Trophoblast cell (in vitro differentiated cells and primary cell): Measurements from ENCODE around the gene SLC10A1.
"Not testable (repeated sequence)": the region's sequence is repeated elsewhere in the genome, so short reads cannot be mapped to it uniquely, and the experiment has no call there.

ENCODE experiments used
- DNase-seq, 2 donors: peaks; one replicate each; pipeline ENCODE4 v3.0.0-alpha.2; 2016
- H2AFZ ChIP-seq: 2 replicates; pipeline ENCODE4 v1.6.1; 2013; ENCODE audit warnings: low read length, moderate library complexity, mild to moderate bottlenecking; ENCODE audit not compliant: insufficient read depth, poor library complexity
- H2AK5ac ChIP-seq: 2 replicates; pipeline ENCODE4 v1.6.1; 2013; ENCODE audit warnings: mild to moderate bottlenecking, low read length
- H2BK120ac ChIP-seq: 2 replicates; pipeline ENCODE4 v1.6.1; 2013; ENCODE audit warnings: low read length, mild to moderate bottlenecking, moderate library complexity; ENCODE audit not compliant: insufficient read depth, poor library complexity
- H2BK12ac ChIP-seq: 2 replicates; pipeline ENCODE4 v1.6.1; 2013; ENCODE audit warnings: mild to moderate bottlenecking, low read length, moderate library complexity
- H2BK5ac ChIP-seq: 2 replicates; pipeline ENCODE4 v1.6.1; 2013; ENCODE audit warnings: low read length, low read depth, moderate library complexity, mild to moderate bottlenecking; ENCODE audit not compliant: poor library complexity
- H3K14ac ChIP-seq: 2 replicates; pipeline ENCODE4 v1.6.1; 2013; ENCODE audit warnings: mild to moderate bottlenecking, low read length
- H3K18ac ChIP-seq: 2 replicates; pipeline ENCODE4 v1.6.1; 2013; ENCODE audit warnings: mild to moderate bottlenecking, low read length
- H3K23ac ChIP-seq: 2 replicates; pipeline ENCODE4 v1.6.1; 2013; ENCODE audit warnings: low read length
- H3K27ac ChIP-seq: 2 replicates; pipeline ENCODE4 v1.5.1; 2013; ENCODE audit warnings: low read depth, mild to moderate bottlenecking, inconsistent platforms, low read length, moderate library complexity
- H3K27me3 ChIP-seq: 2 replicates; pipeline ENCODE4 v1.6.1; 2013; ENCODE audit warnings: inconsistent platforms, mild to moderate bottlenecking, low read length, moderate library complexity; ENCODE audit not compliant: insufficient read depth
- H3K36me3 ChIP-seq, 2 experiments: 1 replicate in 1 of 2; 2 replicates in 1 of 2; pipeline ENCODE4 v1.6.1; 2013; ENCODE audit warnings: low read length in 2 of 2, mild to moderate bottlenecking in 2 of 2, moderate library complexity in 1 of 2; ENCODE audit not compliant: insufficient read depth in 2 of 2, control insufficient read depth in 1 of 2
- H3K4ac ChIP-seq: 2 replicates; pipeline ENCODE4 v1.6.1; 2013; ENCODE audit warnings: low read depth, mild to moderate bottlenecking, low read length, moderate library complexity
- H3K4me1 ChIP-seq, 2 experiments: 1 replicate in 1 of 2; 2 replicates in 1 of 2; pipeline ENCODE4 v1.6.1; 2013; ENCODE audit warnings: low read length in 2 of 2, mild to moderate bottlenecking in 2 of 2, moderate library complexity in 1 of 2; ENCODE audit not compliant: insufficient read depth in 2 of 2, control insufficient read depth in 1 of 2
- H3K4me2 ChIP-seq: 2 replicates; pipeline ENCODE4 v1.6.1; 2013; ENCODE audit warnings: inconsistent platforms, mild to moderate bottlenecking, low read length, moderate library complexity
- H3K4me3 ChIP-seq: 2 replicates; pipeline ENCODE4 v1.5.1; 2013; ENCODE audit warnings: mild to moderate bottlenecking, low read depth, low read length, inconsistent platforms
- H3K79me1 ChIP-seq: one replicate; pipeline ENCODE4 v1.6.1; 2013; ENCODE audit warnings: low read length
- H3K79me2 ChIP-seq: 2 replicates; pipeline ENCODE4 v1.6.1; 2013; ENCODE audit warnings: low read length, mild to moderate bottlenecking; ENCODE audit not compliant: control insufficient read depth, insufficient read depth, poor library complexity
- H3K9ac ChIP-seq: 2 replicates; pipeline ENCODE4 v1.6.1; 2013; ENCODE audit warnings: mild to moderate bottlenecking, low read length
- H3K9me3 ChIP-seq: 2 replicates; pipeline ENCODE4 v1.6.1; 2013; ENCODE audit warnings: low read depth, mild to moderate bottlenecking, control low read depth, inconsistent platforms, low read length; ENCODE audit not compliant: insufficient read depth
- H4K12ac ChIP-seq: 2 replicates; pipeline ENCODE4 v1.6.1; 2013; ENCODE audit warnings: low read depth, mild to moderate bottlenecking, low read length, moderate library complexity
- H4K8ac ChIP-seq: 2 replicates; pipeline ENCODE4 v1.6.1; 2013; ENCODE audit warnings: low read depth, mild to moderate bottlenecking, low read length, moderate library complexity
- H4K91ac ChIP-seq: one replicate; pipeline ENCODE4 v1.6.1; 2013; ENCODE audit warnings: low read depth, mild to moderate bottlenecking, low read length, moderate library complexity
- WGBS: extraction: QIAGEN DNeasy Blood & Tissue Kit; methylation state at CpG from one replicate; pipeline ENCODE4 v1.1.7; 2013; ENCODE audit warnings: missing lambda C conversion rate; ENCODE audit not compliant: insufficient read length, insufficient coverage; ENCODE audit errors: extremely low coverage; 5-methylcytosine and 5-hydroxymethylcytosine counted together

SLC10A1 gene

DNA sequence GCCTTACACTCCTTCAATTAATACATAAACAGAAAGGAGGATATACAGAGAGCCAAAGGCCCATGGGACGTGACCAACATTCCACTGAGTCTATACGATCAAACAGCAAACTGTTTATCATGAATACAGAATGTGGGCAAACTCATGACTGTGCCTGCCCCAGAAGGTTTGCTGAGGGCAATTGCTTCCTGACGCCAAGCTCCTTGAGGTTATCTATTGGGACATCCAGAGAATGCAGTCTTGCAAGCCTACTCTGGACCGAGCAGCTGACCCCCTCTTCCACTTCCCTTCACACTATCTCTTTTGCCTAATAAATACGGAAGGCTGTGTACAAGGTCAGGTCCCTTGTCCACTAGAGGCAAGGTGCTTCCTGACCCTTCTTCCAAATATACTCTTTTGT lies 18.5 kb upstream of the SLC10A1 start:
- H2AFZ ChIP-seq = no peak overlapping the region
- no peak overlapping the region for H2BK5ac ChIP-seq
- DNase-seq = peak; percentile 86 to 93
- H3K9me3 ChIP-seq = no peaks in the 10 kb centered on the region
- H3K4me1 ChIP-seq = peaks cover 3 to 12% of the 10 kb centered on the region in 2 experiments
- no peak overlapping the region for H3K4me2 ChIP-seq
- no peak overlapping the region for H4K8ac ChIP-seq
- H3K79me1 ChIP-seq = peaks cover 9% of the 10 kb centered on the region
- H3K4ac ChIP-seq = no peak overlapping the region
- no peak overlapping the region for H4K12ac ChIP-seq
- H3K23ac ChIP-seq = no peak overlapping the region
- no peak overlapping the region for H2BK120ac ChIP-seq
- no peak overlapping the region for H2AK5ac ChIP-seq
- no peak overlapping the region for H2BK12ac ChIP-seq
- H3K36me3 ChIP-seq = no peaks in the 10 kb centered on the region
- no peak overlapping the region for H3K18ac ChIP-seq
- H3K14ac ChIP-seq = no peak overlapping the region
- no CpG with 5 or more reads among the region's 5 CpGs for WGBS
- H3K4me3 ChIP-seq = no peak overlapping the region
- no peak overlapping the region for H3K9ac ChIP-seq
- H3K27ac ChIP-seq = peak overlapping the region; percentile 2
- no peaks in the 10 kb centered on the region for H3K27me3 ChIP-seq
- H4K91ac ChIP-seq = no peak overlapping the region
- no peaks in the 10 kb centered on the region for H3K79me2 ChIP-seq

DNA sequence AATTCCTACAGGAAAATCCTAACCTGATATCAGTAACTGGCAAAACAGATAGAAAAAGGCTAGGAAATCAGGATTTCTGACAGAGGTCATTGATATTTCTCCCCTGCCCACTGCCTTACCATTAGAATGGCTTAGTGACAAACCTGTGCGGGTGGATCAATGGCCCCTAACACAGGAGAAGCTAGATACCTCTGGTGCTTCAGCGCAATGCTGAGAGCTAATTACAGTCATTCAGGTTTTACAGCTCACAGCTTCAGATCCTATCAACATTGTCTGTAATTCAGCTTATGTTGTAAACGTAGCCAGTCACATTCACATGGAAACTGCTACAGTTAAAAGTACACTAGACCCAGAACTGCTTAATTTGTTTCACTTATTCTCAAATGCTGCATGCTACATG lies 17.4 kb upstream of the SLC10A1 start:
- H3K18ac ChIP-seq = no peak overlapping the region
- no peak overlapping the region for H2BK12ac ChIP-seq
- H4K91ac ChIP-seq = no peak overlapping the region
- no peak overlapping the region for H3K4ac ChIP-seq
- H3K4me2 ChIP-seq = no peak overlapping the region
- H2BK5ac ChIP-seq = no peak overlapping the region
- H3K79me2 ChIP-seq = no peaks in the 10 kb centered on the region
- H3K27ac ChIP-seq = no peak overlapping the region
- H2BK120ac ChIP-seq = no peak overlapping the region
- no peak overlapping the region for H3K14ac ChIP-seq
- H3K4me3 ChIP-seq = no peak overlapping the region
- no peaks in the 10 kb centered on the region for H3K27me3 ChIP-seq
- peaks cover 3 to 12% of the 10 kb centered on the region in 2 experiments for H3K4me1 ChIP-seq
- H3K36me3 ChIP-seq = no peaks in the 10 kb centered on the region
- H3K79me1 ChIP-seq = peaks cover 9% of the 10 kb centered on the region
- no peaks in the 10 kb centered on the region for H3K9me3 ChIP-seq
- no peak overlapping the region for H4K12ac ChIP-seq
- H2AK5ac ChIP-seq = no peak overlapping the region
- no peak overlapping the region for H3K23ac ChIP-seq
- WGBS = no CpG with 5 or more reads among the region's 3 CpGs
- H4K8ac ChIP-seq = no peak overlapping the region
- peak; percentile 81 to 95 for DNase-seq
- no peak overlapping the region for H3K9ac ChIP-seq
- H2AFZ ChIP-seq = no peak overlapping the region

DNA sequence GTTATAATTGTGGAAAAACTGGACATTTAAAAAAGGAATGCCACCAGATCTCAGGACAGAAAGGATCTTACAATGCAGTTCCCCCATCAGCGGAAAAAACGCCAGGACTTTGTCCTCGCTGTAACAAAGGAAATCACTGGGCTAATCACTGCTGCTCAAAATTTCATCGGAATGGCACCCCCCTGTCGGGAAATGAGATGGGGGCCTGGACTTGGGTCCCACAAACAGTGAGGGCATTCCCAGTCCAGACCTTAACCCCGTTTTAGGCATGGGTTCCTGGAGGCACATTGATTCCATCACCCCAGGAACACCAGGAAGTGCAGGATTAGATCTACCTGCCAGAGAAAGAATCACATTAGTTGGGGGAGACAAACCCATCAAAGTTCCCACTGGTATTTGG lies 16.3 kb upstream of the SLC10A1 start:
- H4K91ac ChIP-seq, H3K79me1 ChIP-seq, H4K12ac ChIP-seq, DNase-seq, H3K79me2 ChIP-seq, H3K4me2 ChIP-seq, H3K23ac ChIP-seq, H3K27me3 ChIP-seq, H3K9ac ChIP-seq, H3K27ac ChIP-seq, H3K9me3 ChIP-seq, H4K8ac ChIP-seq, H3K4ac ChIP-seq, H2AFZ ChIP-seq, H2BK5ac ChIP-seq, H3K4me3 ChIP-seq, H3K36me3 ChIP-seq, H2AK5ac ChIP-seq, H2BK12ac ChIP-seq, H2BK120ac ChIP-seq, H3K18ac ChIP-seq, H3K14ac ChIP-seq: not testable (repeated sequence)
- WGBS = no CpG with 5 or more reads among the region's 6 CpGs
- H3K4me1 ChIP-seq = peaks cover 3 to 12% of the 10 kb centered on the region in 2 experiments

DNA sequence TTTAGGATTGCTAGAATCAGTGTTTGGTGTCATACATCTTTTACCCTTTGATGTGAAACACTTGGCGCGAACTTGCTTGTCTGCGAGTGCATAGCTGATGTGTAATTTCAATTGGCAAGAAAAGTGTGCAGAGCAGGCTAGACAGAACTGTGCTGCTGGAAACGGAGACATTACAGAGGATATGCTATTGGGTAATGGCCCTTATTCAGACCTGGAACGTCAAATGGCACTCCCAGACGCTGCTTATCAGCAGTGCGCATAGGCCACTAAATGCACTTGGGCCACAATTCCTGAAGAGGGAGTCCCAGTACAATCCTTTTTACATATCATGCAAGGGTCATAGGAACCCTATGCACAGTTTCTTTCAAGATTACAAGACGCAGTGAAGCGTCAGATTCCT lies 15.7 kb upstream of the SLC10A1 start:
- Histone ChIP-seq H3K79me2 (no peaks in the 10 kb centered on the region), H3K14ac (no peak overlapping the region), H3K4me3 (no peak overlapping the region), H3K36me3 (no peaks in the 10 kb centered on the region), H3K4me1 (peaks cover 3 to 12% of the 10 kb centered on the region in 2 experiments), H4K8ac (no peak overlapping the region), H2BK120ac (no peak overlapping the region), H3K9ac (no peak overlapping the region), H3K23ac (no peak overlapping the region), H3K27ac (no peak overlapping the region), H3K4ac (no peak overlapping the region), H4K91ac (no peak overlapping the region), H3K9me3 (no peaks in the 10 kb centered on the region), H3K18ac (no peak overlapping the region), H3K79me1 (peaks cover 7% of the 10 kb centered on the region), H3K27me3 (no peaks in the 10 kb centered on the region), H2AK5ac (no peak overlapping the region), H3K4me2 (no peak overlapping the region), H2AFZ (no peak overlapping the region), H4K12ac (no peak overlapping the region), H2BK5ac (no peak overlapping the region), H2BK12ac (no peak overlapping the region)
- WGBS = no CpG with 5 or more reads among the region's 9 CpGs
- DNase-seq = peak; percentile 88 to 91
